Retinal pigment epithelial cell (primary cell): ENCODE data around the gene PTPRN.

Experiments
- DNase-seq: peaks from one replicate; pipeline ENCODE4 v3.0.0-alpha.2; 2010; ENCODE audit warnings: low read depth
- H3K4me3 ChIP-seq: 2 replicates; pipeline ENCODE4 v1.5.1; 2011; ENCODE audit warnings: mild to moderate bottlenecking, low read length, control low read depth, moderate library complexity
- TF ChIP-seq, protein P1 (sequence below): conservative IDR thresholded peaks from 2 replicates; pipeline ENCODE4 v1.5.1; 2011; ENCODE audit warnings: low read depth, low read length, control low read depth, inconsistent platforms

The PTPRN gene

DNA sequence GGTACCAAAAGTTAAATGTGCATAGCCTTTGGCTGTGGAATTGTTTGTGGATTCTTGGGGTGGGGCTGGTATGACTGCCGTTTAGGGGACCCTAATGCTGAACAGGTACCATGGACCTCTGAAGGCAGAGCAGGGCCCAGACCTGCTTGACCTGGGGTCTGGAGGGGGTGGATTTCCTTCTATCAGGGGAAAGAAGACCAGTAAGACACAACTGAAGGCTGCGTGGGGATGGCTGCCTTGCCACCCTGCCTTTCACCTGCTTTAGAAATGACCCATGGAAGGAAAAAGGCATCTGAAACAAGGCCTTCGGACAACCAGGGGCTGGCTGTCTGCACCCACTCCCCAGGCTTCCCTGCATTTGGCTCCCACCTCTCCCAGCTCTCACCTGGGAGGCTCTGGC is 41.0 kb upstream of the PTPRN start:
- DNase-seq: no peak
- no peak overlapping the region for H3K4me3 ChIP-seq
- TF ChIP-seq, protein P1, sequence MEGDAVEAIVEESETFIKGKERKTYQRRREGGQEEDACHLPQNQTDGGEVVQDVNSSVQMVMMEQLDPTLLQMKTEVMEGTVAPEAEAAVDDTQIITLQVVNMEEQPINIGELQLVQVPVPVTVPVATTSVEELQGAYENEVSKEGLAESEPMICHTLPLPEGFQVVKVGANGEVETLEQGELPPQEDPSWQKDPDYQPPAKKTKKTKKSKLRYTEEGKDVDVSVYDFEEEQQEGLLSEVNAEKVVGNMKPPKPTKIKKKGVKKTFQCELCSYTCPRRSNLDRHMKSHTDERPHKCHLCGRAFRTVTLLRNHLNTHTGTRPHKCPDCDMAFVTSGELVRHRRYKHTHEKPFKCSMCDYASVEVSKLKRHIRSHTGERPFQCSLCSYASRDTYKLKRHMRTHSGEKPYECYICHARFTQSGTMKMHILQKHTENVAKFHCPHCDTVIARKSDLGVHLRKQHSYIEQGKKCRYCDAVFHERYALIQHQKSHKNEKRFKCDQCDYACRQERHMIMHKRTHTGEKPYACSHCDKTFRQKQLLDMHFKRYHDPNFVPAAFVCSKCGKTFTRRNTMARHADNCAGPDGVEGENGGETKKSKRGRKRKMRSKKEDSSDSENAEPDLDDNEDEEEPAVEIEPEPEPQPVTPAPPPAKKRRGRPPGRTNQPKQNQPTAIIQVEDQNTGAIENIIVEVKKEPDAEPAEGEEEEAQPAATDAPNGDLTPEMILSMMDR: no peak

DNA sequence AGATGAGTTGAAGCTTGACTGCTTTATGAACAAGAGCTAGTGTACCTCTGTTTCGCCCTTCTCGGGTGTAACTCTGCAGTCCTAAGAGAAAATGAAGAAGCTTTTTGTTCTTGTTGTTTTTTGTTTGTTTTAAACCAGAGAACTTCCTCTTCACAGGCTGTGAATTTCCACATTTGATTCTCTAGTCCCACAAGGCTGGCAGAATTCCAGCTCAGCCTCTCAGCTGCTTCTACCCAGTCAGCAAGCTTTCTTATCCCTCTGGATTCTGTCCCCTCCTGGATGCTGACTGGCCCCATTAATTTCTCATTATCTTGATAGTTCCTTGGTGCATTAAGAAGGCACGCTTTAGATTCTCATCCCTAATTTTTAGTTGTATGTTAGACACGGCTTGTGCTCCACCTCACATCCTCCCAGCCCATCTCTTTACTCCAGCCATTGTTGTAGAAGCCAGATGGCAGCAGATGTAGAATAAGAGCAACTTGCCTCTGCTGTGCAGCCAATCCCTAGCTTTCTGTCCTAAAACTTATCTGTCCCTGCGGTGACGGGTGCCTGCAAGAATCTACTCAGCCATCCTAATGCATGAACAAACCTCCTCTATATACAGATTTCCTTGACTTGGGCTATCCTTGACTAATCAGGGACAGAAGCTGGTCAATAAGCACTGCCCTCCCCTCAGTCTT is 35.7 kb upstream of the PTPRN start:
- TF ChIP-seq, protein P1: no peak
- no peak for DNase-seq
- no peak overlapping the region for H3K4me3 ChIP-seq

DNA sequence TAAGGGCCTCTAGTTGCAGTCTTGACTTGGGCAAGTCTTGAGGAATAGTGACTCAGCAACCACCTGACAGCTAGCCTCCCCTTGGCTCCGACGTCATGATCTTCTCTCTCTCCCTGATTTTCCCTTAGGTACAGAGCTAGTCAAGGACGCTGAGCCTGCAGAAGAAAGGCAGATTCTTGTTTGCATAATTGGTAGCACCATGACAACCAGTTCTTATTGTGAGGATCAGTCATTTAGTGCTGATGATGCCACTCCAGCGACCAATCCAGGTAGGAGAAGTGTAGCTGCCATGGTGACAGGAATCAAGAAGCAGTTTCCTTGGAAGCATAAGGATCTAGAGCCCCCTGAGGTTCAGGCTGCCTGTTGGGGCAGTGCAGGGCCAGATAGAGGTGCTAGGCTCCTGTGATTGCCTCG is 26.2 kb upstream of the PTPRN start:
- H3K4me3 ChIP-seq: no peak overlapping the region
- peak; percentile 36 for DNase-seq
- TF ChIP-seq, protein P1: no peak

DNA sequence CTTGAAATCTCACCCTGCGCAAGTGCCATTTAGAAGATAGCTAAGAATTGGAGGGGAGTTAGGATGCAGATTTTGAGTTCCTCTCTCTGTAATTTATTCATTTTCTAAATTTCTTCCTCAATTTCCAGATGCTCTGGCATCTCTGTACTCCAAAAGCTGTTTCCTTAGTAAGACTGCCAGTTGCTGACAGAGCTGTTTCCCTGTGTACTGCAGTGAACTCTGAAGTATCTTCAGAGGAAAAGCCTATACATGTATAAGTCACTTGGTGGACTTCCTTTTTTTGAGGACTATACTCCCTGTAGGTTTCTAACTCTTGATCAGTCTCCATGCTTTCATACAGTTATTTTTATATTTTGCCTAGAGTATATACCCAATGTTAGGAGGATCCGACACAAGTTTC is 24.9 kb upstream of the PTPRN start:
- no peak overlapping the region for H3K4me3 ChIP-seq
- TF ChIP-seq, protein P1: no peak

DNA sequence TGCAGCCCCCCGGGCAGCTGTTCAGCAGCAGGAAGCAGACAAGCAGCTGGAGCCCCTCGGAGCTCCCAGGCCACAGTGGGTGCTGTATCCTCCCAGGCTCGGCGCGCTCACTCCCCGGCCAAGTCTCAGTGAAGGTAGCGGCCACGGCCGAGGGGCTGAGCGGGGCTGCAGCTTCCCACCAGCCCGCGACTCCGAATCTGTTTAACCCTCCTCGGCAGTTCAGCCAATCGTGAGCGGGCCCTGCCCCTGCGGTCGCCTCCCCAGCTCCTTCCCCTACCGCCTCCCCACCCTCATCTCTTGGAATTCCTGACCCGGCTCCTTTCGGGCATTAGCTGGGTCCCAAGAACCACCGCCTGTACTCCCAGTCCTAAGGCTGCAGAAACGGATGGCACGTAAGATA is 23.3 kb upstream of the PTPRN start, which contains the start of gene RESP18:
RESP18 (minus strand) TSS at position 203 of the 400 bp plus-strand sequence.
- no peak within 1 kb of the TSS for H3K4me3 ChIP-seq
- TF ChIP-seq, protein P1: no peak
- DNase-seq: no peak

More for the DNA sequence above, 24.9 kb upstream of the PTPRN start:
- DNase-seq: no peak

DNA sequence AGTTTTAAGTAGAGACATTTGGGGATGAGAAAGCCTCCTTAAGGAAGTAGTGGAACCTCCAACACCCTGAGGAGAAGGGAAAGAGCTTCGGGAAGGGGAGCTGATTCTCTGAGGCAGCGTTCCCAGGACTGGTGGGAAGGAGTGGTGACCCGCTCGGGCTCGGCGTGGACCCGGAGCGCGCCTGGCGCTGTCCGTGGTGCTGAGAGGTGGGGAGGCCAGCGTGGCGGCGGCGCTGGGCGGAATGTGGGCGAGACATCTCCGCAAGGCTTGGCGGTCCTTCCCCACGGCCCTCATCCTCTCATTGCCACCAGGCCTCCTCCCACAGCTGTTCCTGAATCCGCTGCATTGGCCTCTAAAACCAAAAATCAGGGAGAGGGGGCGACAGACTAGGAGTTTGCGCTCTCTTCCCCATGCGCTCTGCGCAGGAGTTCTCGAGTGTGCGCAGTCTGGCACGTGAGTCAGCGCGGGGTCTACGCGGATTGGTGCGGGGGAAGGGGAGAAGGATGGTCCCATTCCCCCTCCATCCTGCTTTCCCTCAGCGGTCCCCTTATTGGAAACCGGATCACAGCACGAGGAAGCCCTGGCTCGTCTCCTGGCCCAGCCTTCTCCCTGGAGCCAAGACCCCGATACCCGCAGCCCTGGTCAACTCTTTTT is 22.5 kb upstream of the PTPRN start:
- H3K4me3 ChIP-seq: no peak overlapping the region
- TF ChIP-seq, protein P1: no peak
- DNase-seq: no peak

DNA sequence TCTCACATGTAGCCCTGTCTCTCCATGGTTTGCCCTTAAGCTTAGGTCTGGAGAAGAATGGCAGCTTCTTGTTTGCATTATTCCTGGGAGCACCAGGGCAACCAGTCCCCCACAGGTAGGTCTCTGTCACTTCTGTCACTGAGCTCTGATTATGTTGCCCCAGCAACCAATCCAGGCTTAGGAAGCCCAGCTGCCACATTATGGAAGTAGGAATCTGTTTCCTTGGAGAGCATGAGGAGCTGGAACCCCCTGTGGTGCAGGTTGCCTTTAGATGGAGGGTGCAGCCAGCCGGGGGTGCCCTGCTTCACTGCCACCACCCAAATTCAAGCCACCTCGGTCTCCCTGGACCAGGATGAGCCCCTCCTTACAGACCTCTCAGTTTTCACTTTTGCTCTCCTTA is 18.5 kb upstream of the PTPRN start:
- DNase-seq: no peak

More for the DNA sequence above, 18.5 kb upstream of the PTPRN start:
- TF ChIP-seq, protein P1: no peak
- no peak overlapping the region for H3K4me3 ChIP-seq
